Peyer's patch (tissue), 4 donors: ENCODE measurements around the gene LHFPL2. TPM values are rescaled to one million over a fixed set of nuclear protein-coding genes. Genes with fewer than 3 reads are reported as not detected.

Experiments
- DNase-seq, 3 donors: peaks; one replicate each; pipeline ENCODE4 v3.0.0-alpha.2; 2017 to 2019
- H3K27ac ChIP-seq, 4 donors: fragments of 200-600 bp; sonication (generic); one replicate each; pipeline ENCODE4 v1.5.1; 2016 to 2019
- H3K27me3 ChIP-seq, 2 donors: fragments of 200-600 bp; sonication (generic); one replicate each; pipeline ENCODE4 v1.5.1; 2019
- H3K36me3 ChIP-seq, 3 donors: fragments of 200-600 bp; sonication (generic); one replicate each; pipeline ENCODE4 v1.5.1; 2016 to 2019
- H3K4me1 ChIP-seq, 4 donors: fragments of 200-600 bp; sonication (generic); one replicate each; pipeline ENCODE4 v1.5.1; 2016 to 2019
- H3K4me3 ChIP-seq, 4 donors: fragments of 200-600 bp; sonication (generic); 1 replicate in 3 of 4; 2 replicates in 1 of 4; pipeline ENCODE4 v1.5.1; 2016 to 2019; ENCODE audit warnings: mild to moderate bottlenecking in 1 of 4
- H3K9me3 ChIP-seq, 4 donors: fragments of 200-600 bp; sonication (generic); one replicate each; pipeline ENCODE4 v1.5.1; 2016 to 2019; ENCODE audit warnings: mild to moderate bottlenecking in 1 of 4
- CTCF ChIP-seq, 6 experiments: fragments of 450-650 bp in 4 of 6; fragments of 200-600 bp in 2 of 6; sonication (generic) in 1 of 6; IDR thresholded peaks; one replicate each; pipeline ENCODE4 v1.5.1; 2017 to 2019; ENCODE audit warnings: antibody characterized with exemption in 6 of 6, mild to moderate bottlenecking in 3 of 6, moderate library complexity in 1 of 6
- POLR2A ChIP-seq, 2 donors: fragments of 450-650 bp; IDR thresholded peaks; one replicate each; pipeline ENCODE4 v1.5.1; 2017; ENCODE audit warnings: antibody characterized with exemption in 2 of 2, mild to moderate bottlenecking in 2 of 2, moderate library complexity in 2 of 2
- total RNA-seq, 4 donors: library from RNA; depleted of rRNA; stranded (reverse); fragments of >200 nt; gene quantifications; one replicate each; pipeline ENCODE4 v1.1.0, GENCODE V29; 2016

Gene LHFPL2
- total RNA-seq, 4 donors from 2014 or later, result 22.3 to 63.4 (median 55.7) TPM

- no peaks in the 10 kb centered on the region for H3K27me3 ChIP-seq
- no peaks in the 10 kb centered on the region for H3K4me1 ChIP-seq
- H3K36me3 ChIP-seq, result no peaks in the 10 kb centered on the region
- H3K4me3 ChIP-seq, result no peak overlapping the region
- H3K9me3 ChIP-seq, result no peaks in the 10 kb centered on the region
- no peak overlapping the region for H3K27ac ChIP-seq
- DNase-seq, result no peak
- TF ChIP-seq CTCF (IDR thresholded peaks at IDR 0.05) (no peak), POLR2A (IDR thresholded peaks at IDR 0.05) (no peak)
Observed at GRCh38 chr5:78660401-78660800, 11.8 kb upstream of the LHFPL2 start.

GRCh38 chr5:78659714-78660113, 11.1 kb upstream of the LHFPL2 start:
- Histone ChIP-seq H3K27me3 (no peaks in the 10 kb centered on the region), H3K4me3 (no peak overlapping the region), H3K36me3 (no peaks in the 10 kb centered on the region), H3K27ac (no peak overlapping the region), H3K9me3 (no peaks in the 10 kb centered on the region), H3K4me1 (no peaks in the 10 kb centered on the region)
- TF ChIP-seq CTCF (IDR thresholded peaks at IDR 0.05) (no peak), POLR2A (IDR thresholded peaks at IDR 0.05) (no peak)
- no peak for DNase-seq

GRCh38 chr5:78659114-78659513, 10.5 kb upstream of the LHFPL2 start:
- Histone ChIP-seq H3K27ac (no peak overlapping the region), H3K4me1 (no peaks in the 10 kb centered on the region), H3K36me3 (no peaks in the 10 kb centered on the region), H3K27me3 (no peaks in the 10 kb centered on the region), H3K4me3 (no peak overlapping the region), H3K9me3 (no peaks in the 10 kb centered on the region)
- TF ChIP-seq POLR2A (IDR thresholded peaks at IDR 0.05) (no peak), CTCF (IDR thresholded peaks at IDR 0.05) (no peak)
- DNase-seq, result no peak

- Histone ChIP-seq H3K36me3 (no peaks in the 10 kb centered on the region), H3K4me3 (no peak overlapping the region), H3K9me3 (no peaks in the 10 kb centered on the region), H3K27me3 (no peaks in the 10 kb centered on the region), H3K27ac (no peak overlapping the region), H3K4me1 (no peaks in the 10 kb centered on the region)
- TF ChIP-seq POLR2A (IDR thresholded peaks at IDR 0.05) (no peak), CTCF (IDR thresholded peaks at IDR 0.05) (no peak)
- DNase-seq, result no peak
Observed at GRCh38 chr5:78657201-78657600, 8.6 kb upstream of the LHFPL2 start.

- Histone ChIP-seq H3K4me3 (no peak overlapping the region), H3K27ac (no peak overlapping the region), H3K4me1 (no peaks in the 10 kb centered on the region), H3K27me3 (no peaks in the 10 kb centered on the region), H3K36me3 (no peaks in the 10 kb centered on the region), H3K9me3 (no peaks in the 10 kb centered on the region)
- no peak for DNase-seq
- TF ChIP-seq POLR2A (IDR thresholded peaks at IDR 0.05), result no peak
- TF ChIP-seq CTCF (IDR thresholded peaks at IDR 0.05), result no peak
Observed at GRCh38 chr5:78655746-78656290, 7.2 kb upstream of the LHFPL2 start.

- Histone ChIP-seq H3K27ac (no peak overlapping the region), H3K4me3 (no peak overlapping the region), H3K4me1 (peaks cover 0 to 6% (median 0%) of the 10 kb centered on the region in 4 donors), H3K36me3 (no peaks in the 10 kb centered on the region), H3K9me3 (no peaks in the 10 kb centered on the region), H3K27me3 (no peaks in the 10 kb centered on the region)
- TF ChIP-seq CTCF (IDR thresholded peaks at IDR 0.05) (no peak), POLR2A (IDR thresholded peaks at IDR 0.05) (no peak)
- no peak for DNase-seq
Observed at GRCh38 chr5:78654386-78654785, 5.8 kb upstream of the LHFPL2 start.
